NCI-H510A (cell line): ENCODE data around the gene CHMP6.
"Not testable (repeated sequence)": the region's sequence is repeated elsewhere in the genome, so short reads cannot be mapped to it uniquely, and the experiment has no call there.

Source experiments
- DNase-seq: peaks from one replicate; lab custom pipeline; 2025; lab: John Stamatoyannopoulos, UW

Gene CHMP6

GRCh38 chr17:81011951-81012350 lies 20.3 kb downstream of the CHMP6 start:
- no peak for DNase-seq

DNA sequence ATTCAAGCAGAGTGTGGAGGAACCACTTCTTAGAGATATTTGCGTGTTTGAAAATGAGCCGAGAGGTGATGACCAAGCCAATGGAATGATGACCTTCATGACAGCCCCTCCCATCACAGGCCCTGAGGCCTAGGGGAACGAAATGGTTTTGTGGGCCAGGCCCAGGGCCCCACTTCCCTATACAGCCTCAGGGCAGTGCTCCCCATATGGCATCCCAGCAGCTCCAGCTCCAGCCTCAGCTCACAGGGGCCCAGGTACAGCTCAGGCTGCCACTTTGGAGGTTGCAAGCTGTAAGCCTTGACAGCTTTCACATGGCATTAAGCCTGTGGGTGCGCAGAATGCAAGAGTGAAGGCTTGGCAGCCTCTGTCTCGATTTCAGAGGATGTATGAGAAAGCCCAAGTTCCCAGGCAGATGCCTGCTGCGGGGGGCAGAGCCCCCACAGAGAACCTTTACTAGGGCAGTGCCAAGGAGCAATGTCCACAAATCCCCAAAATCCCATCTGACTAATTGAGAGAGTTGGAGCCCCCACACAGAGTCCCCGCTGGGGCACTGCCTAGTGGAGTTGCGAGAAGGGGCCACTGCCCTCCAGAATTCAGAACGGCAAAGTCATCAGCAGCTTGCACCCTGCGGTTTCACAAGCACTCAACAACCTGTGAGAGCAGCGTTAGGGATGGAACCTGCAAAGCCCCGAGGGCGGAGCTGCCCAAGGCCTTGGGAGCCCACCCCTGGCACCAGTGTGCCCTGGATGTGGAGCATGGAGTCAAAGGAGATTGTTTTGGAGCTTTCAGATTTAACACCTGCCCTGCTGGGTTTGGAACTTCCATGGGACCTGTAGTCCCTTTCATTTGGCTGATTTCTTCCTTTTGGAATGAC lies 21.2 kb downstream of the CHMP6 start:
- no peak for DNase-seq

- DNase-seq: no peak
Measured at GRCh38 chr17:81013642-81014041, 22.0 kb downstream of the CHMP6 start.

DNA sequence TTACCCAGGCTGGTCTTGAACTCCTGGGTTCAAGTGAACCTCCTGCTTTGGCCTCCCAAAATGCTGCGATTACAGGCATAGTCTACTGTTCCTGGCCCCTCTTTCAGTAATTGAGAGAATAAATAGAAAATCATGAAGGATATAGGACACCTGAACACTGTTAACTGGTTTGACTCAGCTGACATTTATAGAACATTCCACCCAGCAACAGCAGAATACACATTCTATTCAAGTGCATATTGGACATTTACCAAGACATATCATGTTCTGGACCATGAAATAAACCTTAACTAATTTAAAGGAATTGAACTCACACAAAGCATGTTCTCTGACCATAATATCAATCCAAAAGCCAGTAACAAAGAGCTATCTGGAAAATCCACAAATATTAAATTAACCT lies 23.5 kb downstream of the CHMP6 start:
- no peak for DNase-seq

GRCh38 chr17:81016575-81016974 lies 24.9 kb downstream of the CHMP6 start:
- DNase-seq: no peak

GRCh38 chr17:81017330-81017729 lies 25.7 kb downstream of the CHMP6 start:
- DNase-seq: not testable (repeated sequence)

GRCh38 chr17:81018044-81018802 lies 26.6 kb downstream of the CHMP6 start:
- DNase-seq: peak; percentile 44

- DNase-seq: no peak
Measured at GRCh38 chr17:81019563-81020442, 28.2 kb downstream of the CHMP6 start.

DNA sequence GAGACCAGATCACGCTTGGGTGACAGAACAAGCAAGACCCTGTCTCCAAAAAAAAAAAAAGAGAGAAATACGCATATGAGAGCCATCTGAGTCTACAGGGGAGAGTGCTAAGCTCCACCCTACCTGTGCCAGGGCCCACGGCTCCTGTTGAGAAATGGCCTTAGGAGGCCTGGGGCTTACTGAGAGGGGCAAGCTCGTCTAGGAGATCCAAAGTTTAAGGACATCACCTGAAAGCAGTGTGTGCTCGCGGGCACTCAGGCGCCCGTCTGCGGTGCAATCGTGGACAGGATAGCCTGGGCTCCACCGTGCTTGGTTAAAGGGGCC lies 28.8 kb downstream of the CHMP6 start:
- DNase-seq: no peak

DNA sequence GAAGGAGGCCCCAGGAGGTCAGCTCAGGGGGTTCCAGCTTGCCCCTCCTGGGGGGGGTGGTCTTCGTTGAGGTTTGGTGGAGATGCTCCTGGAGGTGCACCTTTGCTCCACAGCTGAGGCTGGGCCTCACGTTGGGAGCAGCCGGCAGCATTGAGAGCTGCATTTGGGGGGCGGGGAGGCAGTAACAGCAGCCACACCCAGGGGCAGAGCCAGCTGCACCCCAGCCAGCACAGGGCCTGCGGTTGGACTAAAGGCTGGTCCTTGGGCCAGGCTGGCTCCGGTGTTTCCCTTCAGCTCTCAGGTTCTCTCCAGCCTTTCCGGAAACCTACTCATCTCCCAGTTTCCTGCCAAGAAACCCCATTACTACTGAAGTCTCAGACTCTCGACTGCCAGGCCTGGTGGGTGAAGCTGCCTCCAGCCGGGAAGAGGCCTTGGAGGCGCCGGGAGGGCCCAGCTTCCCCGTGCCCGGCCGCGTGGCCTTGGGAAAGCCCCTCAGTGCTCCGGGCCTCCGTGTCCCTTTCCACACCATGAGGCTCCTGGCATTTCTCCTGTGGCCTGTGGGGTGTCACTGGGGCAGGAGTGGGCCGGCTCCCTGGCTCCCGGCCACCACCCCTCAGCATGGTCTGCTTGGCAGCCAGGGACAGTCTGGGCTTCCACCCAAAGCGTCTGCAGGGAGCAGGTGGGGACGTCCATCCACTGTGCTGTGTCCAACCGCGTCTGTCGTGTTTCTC lies 29.3 kb downstream of the CHMP6 start:
- DNase-seq: no peak

DNA sequence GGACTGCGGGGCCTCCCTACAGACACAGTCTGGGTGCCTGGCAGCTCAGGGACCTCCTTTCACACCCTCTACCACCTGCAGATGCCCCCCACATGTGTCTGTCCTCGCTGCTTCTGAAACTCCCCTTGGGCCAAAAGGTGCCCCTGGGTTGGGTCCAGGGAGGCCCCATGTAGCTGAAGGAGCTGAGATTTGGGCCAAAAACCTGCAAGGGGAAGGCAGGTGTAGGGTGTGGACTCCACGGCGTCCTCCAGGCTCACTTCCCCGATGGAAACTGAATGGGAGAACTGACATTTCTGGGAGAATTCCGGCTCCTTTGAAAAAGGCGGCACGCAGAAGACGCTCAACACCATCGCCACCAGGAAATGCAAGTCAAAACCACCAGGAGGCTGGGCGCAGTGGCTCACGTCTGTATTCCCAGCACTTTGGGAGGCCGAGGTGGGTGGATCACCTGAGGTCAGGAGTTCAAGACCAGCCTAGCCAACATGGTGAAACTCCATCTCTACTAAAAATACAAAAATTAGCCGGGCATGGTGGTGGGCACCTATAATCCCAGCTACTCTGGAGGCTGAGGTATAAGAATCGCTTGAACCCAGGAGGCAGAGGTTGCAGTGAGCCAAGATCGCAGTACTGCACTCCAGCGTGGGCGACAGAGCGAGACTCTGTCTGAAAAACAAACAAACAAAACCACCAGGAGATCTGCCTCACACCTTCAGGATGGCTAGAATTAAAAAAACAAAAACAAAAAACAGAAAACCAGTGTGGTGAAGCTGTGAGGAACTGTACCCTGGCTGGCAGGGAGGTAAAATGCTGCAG lies 30.1 kb downstream of the CHMP6 start:
- no peak for DNase-seq

- no peak for DNase-seq
Measured at GRCh38 chr17:81022344-81022676, 30.7 kb downstream of the CHMP6 start.

GRCh38 chr17:81025065-81025740 lies 33.6 kb downstream of the CHMP6 start:
- no peak for DNase-seq

GRCh38 chr17:81025741-81026129 lies 34.1 kb downstream of the CHMP6 start:
- no peak for DNase-seq

DNA sequence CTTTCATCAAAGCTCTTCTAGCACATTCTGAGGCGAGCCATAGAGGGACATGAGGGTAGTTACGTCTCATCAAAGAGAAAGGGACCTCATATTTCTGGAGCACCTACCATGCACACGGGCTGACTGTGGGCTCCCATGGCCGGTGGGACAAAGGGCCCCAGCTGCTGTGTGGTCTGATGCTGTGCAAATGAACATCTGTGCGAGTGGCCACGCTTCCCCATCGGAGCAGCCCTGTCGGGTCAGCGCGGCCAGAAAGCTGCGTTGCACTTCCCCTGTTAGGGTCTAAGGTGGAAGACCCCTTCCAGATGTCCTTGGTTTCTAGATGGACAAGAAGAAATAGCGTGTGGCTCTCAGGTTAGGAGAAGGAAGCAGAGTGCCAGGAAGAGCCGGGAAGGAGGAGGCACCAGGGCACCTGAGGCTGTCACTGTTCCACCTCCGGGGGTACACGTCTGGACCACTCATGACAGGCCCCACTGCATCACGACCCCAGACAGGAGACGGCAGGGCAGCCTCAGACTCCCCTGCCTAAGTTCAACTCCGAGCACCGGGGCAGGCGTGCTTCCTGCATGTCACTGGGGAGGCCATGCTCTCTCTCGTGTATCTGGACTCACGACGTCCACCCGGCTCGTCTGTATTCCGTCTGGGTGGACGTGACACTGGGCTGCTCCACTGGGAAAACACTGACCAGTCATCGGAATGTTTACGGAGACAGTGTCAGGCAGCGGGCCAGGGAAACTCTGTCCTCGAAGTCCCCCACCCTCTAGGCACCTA lies 34.8 kb downstream of the CHMP6 start:
- no peak for DNase-seq

DNA sequence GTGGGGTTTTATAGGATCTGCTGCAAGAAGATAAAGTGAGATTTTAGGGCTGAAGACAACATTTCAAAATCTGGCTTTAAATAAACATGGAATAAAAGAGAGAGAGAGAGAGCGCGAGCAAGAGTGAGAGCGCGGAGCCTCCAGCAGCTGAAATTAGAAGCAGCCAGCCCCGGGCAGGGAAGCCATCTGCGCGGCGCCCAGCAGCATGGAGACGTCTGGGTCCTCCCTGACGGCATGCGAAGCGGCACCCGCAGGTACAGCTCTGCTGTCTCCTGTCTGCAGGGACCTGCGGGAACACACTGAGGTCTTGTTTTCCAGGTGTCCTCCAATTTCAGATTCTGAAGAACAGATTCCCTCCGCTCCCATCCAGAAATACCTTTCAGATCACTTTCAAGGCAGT lies 35.4 kb downstream of the CHMP6 start:
- no peak for DNase-seq

DNA sequence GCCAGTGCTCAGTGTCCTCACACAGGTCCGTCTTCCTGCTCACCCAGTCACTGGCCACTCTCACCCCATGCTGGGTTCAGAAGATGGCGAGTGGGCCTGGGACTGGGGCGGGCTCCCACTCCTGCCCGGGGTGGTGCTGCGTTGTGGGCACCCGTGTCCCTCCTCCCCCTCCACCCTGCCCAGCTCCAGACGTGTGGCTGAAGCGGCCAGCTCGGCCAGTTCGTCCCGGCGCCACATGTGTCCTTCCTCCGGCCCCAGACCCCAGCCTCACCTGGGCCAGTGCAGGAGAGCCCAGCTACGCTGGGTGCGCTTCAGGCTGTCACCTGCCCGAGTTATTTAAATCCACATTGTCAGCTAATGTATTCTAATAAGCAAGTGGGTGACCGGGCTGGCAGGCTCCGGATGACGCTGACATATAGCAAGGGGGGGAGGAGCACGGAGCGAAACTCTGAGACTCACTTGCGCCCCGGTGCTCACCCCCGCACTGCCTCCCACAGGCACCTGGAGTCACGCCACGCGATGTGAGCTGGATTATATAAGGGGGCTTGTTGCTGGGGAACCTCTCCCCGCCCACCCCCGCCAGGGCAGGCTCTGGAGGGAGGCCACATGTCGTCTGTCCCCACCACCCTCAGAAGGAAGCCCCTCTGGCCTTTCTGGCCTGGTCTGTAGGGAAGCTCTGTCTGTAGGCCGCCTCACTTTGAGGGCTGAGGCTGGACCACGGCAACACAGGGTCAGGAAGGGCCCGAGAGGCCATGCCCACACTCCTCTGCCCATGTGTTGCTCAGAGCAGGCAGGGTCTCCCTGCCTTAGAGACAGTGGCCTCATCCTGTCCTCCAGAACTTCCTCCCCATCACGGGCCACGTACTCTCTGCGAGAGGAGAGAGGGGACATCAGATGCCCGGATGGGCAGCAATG lies 36.2 kb downstream of the CHMP6 start:
- DNase-seq: no peak

DNA sequence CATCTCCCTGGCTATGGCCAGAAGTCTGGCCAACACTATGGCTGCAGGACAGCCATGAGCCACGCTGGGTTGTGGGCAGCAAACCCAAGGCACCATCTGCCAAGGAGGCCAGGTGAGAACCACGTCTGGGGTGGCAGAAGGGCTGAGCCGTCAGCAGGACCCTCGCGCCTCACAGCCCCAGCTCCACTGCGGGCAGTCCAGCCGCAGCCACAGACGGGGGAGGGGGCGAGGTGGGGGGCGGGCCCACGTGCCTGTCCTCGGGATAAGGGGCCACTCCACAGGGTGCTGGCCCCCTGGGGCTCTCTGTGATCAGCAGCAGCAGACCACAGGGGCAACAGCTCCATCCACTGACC lies 36.8 kb downstream of the CHMP6 start:
- DNase-seq: no peak

- no peak for DNase-seq
Measured at GRCh38 chr17:81029859-81030258, 38.2 kb downstream of the CHMP6 start.
